H1 (cell line): ENCODE measurements around the gene MECR. TPM values are rescaled to one million over a fixed set of nuclear protein-coding genes. Genes with fewer than 3 reads are reported as not detected.

Experiments used
- CTCF ChIA-PET: fragments of 300-600 bp; sonication (Branson Sonifier 250); formaldehyde crosslinking; loops from one replicate; lab custom pipeline; 2021; ENCODE audit not compliant: partially characterized antibody; lab: Charles Lee
- POLR2A ChIA-PET: fragments of 300-600 bp; sonication (Branson Sonifier 250); formaldehyde crosslinking; loops from one replicate; lab custom pipeline; 2021; ENCODE audit warnings: inconsistent platforms; ENCODE audit not compliant: partially characterized antibody; lab: Charles Lee
- DNase-seq, 2 experiments: peaks; one replicate each; pipeline versions ENCODE4 v3.0.0 to v3.0.0-alpha.2; 2010 to 2022; ENCODE audit warnings: low spot score in 2 of 2, low read depth in 1 of 2, mixed read lengths in 1 of 2
- FAIRE-seq: peaks from 2 replicates; lab custom pipeline; 2011; peaks lifted over from hg19 to GRCh38; lab: Jason Lieb, UNC
- H2AFZ ChIP-seq: 2 replicates; pipeline ENCODE4 v1.8.1; 2012; ENCODE audit warnings: low read length, inconsistent platforms
- H2AK5ac ChIP-seq: 2 replicates; pipeline ENCODE4 v1.6.1; 2013; ENCODE audit warnings: low read depth, low read length
- H2BK120ac ChIP-seq: replicated peaks from 2 replicates; pipeline ENCODE3; 2013; ENCODE audit warnings: low read depth, low read length, inconsistent platforms
- H2BK12ac ChIP-seq: 2 replicates; pipeline ENCODE4 v1.6.1; 2013; ENCODE audit warnings: low read depth, low read length
- H2BK15ac ChIP-seq: 2 replicates; pipeline ENCODE4 v1.6.1; 2013; ENCODE audit warnings: low read length
- H2BK20ac ChIP-seq: 2 replicates; pipeline ENCODE4 v1.6.1; 2013; ENCODE audit warnings: low read length
- H2BK5ac ChIP-seq: 2 replicates; pipeline ENCODE4 v1.6.1; 2013; ENCODE audit warnings: low read depth, low read length
- H3K14ac ChIP-seq: 2 replicates; pipeline ENCODE4 v1.6.1; 2013; ENCODE audit warnings: inconsistent platforms; ENCODE audit not compliant: insufficient read length
- H3K18ac ChIP-seq: 2 replicates; pipeline ENCODE4 v1.6.1; 2013; ENCODE audit warnings: low read length; ENCODE audit errors: extremely low read depth
- H3K23ac ChIP-seq: 2 replicates; pipeline ENCODE4 v1.6.1; 2013; ENCODE audit warnings: inconsistent platforms; ENCODE audit not compliant: insufficient read length
- H3K23me2 ChIP-seq: 2 replicates; pipeline ENCODE4 v1.6.1; 2013; ENCODE audit warnings: low read depth, low read length
- H3K27ac ChIP-seq: 2 replicates; pipeline ENCODE4 v1.6.1; 2011; ENCODE audit warnings: low read depth, low read length, inconsistent platforms
- H3K27me3 ChIP-seq, 4 experiments: replicated peaks in 1 of 4; 1 replicate in 1 of 4; 2 replicates in 3 of 4; pipeline versions ENCODE4 v1.6.1 to v1.8.1; 2011 to 2013; ENCODE audit warnings: low read length in 3 of 4, mild to moderate bottlenecking in 3 of 4, inconsistent platforms in 2 of 4, mixed read lengths in 2 of 4, moderate library complexity in 1 of 4; ENCODE audit not compliant: control insufficient read depth in 3 of 4, insufficient read depth in 3 of 4; ENCODE audit errors: extremely low read depth in 1 of 4
- H3K36me3 ChIP-seq, 4 experiments: 2 replicates each; pipeline versions ENCODE4 v1.6.1 to v1.8.1; 2011 to 2013; ENCODE audit warnings: mild to moderate bottlenecking in 4 of 4, low read length in 3 of 4, moderate library complexity in 2 of 4, control low read depth in 1 of 4, inconsistent platforms in 1 of 4; ENCODE audit not compliant: insufficient read depth in 4 of 4, control insufficient read depth in 2 of 4
- H3K4ac ChIP-seq: replicated peaks from 2 replicates; pipeline ENCODE3; 2013; ENCODE audit warnings: low read length, low read depth, mixed read lengths, inconsistent platforms; ENCODE audit not compliant: insufficient read length
- H3K4me1 ChIP-seq, 4 experiments: replicated peaks in 1 of 4; 1 replicate in 1 of 4; 2 replicates in 3 of 4; pipeline versions ENCODE4 v1.6.1 to v1.8.1; 2011 to 2013; ENCODE audit warnings: low read length in 3 of 4, inconsistent platforms in 2 of 4, mixed read lengths in 1 of 4; ENCODE audit not compliant: insufficient read depth in 4 of 4, control insufficient read depth in 3 of 4
- H3K4me2 ChIP-seq, 2 experiments: 2 replicates each; pipeline versions ENCODE4 v1.6.1 to v1.8.1; 2011 to 2013; ENCODE audit warnings: low read depth in 2 of 2, low read length in 2 of 2, control low read depth in 1 of 2, inconsistent platforms in 1 of 2, mild to moderate bottlenecking in 1 of 2; ENCODE audit not compliant: insufficient read depth in 1 of 2
- H3K4me3 ChIP-seq, 4 experiments: fragments of 200-600, 300-600 bp in 1 of 4; sonication (generic), shearing (Covaris generic), sonication (Bioruptor Twin) in 1 of 4; 2 replicates each; pipeline versions ENCODE4 v1.5.1 to v1.8.1; 2011 to 2016; ENCODE audit warnings: low read length in 4 of 4, low read depth in 3 of 4, control low read depth in 2 of 4, inconsistent platforms in 2 of 4, mild to moderate bottlenecking in 2 of 4, mixed read lengths in 1 of 4, moderate library complexity in 1 of 4; ENCODE audit not compliant: insufficient read depth in 2 of 4; ENCODE audit errors: extremely low read depth in 1 of 4
- H3K56ac ChIP-seq: replicated peaks from 2 replicates; pipeline ENCODE3; 2013; ENCODE audit warnings: low read depth, mild to moderate bottlenecking, mixed read lengths, low read length, inconsistent platforms; ENCODE audit not compliant: insufficient read length
- H3K79me1 ChIP-seq: 2 replicates; pipeline ENCODE4 v1.6.1; 2013; ENCODE audit warnings: low read depth, low read length, control low read depth
- H3K79me2 ChIP-seq, 2 experiments: 2 replicates each; pipeline versions ENCODE4 v1.6.1 to v1.8.1; 2012 to 2013; ENCODE audit warnings: low read length in 2 of 2, mild to moderate bottlenecking in 2 of 2, inconsistent platforms in 1 of 2; ENCODE audit not compliant: insufficient read depth in 2 of 2, control insufficient read depth in 1 of 2
- H3K9ac ChIP-seq, 4 experiments: replicated peaks in 1 of 4; 1 replicate in 1 of 4; 2 replicates in 3 of 4; pipeline versions ENCODE4 v1.6.1 to v1.8.1; 2011 to 2013; ENCODE audit warnings: low read depth in 3 of 4, low read length in 3 of 4, control low read depth in 2 of 4, mild to moderate bottlenecking in 2 of 4, moderate library complexity in 2 of 4, inconsistent platforms in 1 of 4; ENCODE audit errors: extremely low read depth in 1 of 4
- H3K9me3 ChIP-seq, 2 experiments: 2 replicates each; pipeline versions ENCODE4 v1.6.1 to v1.8.1; 2012 to 2013; ENCODE audit warnings: mild to moderate bottlenecking in 2 of 2, moderate library complexity in 2 of 2, control low read depth in 1 of 2, inconsistent platforms in 1 of 2, low read depth in 1 of 2, low read length in 1 of 2, mixed read lengths in 1 of 2; ENCODE audit not compliant: insufficient read depth in 2 of 2
- H4K20me1 ChIP-seq, 2 experiments: replicated peaks in 1 of 2; 2 replicates each; pipeline versions ENCODE3 to v1.8.1; 2011 to 2013; ENCODE audit warnings: inconsistent platforms in 2 of 2, low read length in 2 of 2, mild to moderate bottlenecking in 1 of 2; ENCODE audit not compliant: insufficient read depth in 2 of 2, control insufficient read depth in 1 of 2
- H4K5ac ChIP-seq: 2 replicates; pipeline ENCODE4 v1.6.1; 2013; ENCODE audit warnings: low read length, low read depth, mixed read lengths, inconsistent platforms; ENCODE audit not compliant: insufficient read length
- H4K8ac ChIP-seq: 2 replicates; pipeline ENCODE4 v1.8.0; 2013; ENCODE audit warnings: mild to moderate bottlenecking, moderate library complexity, low read length, inconsistent platforms; ENCODE audit not compliant: insufficient read depth; ENCODE audit errors: extremely low read depth
- H4K91ac ChIP-seq: replicated peaks from 2 replicates; pipeline ENCODE3; 2013; ENCODE audit warnings: low read length, mixed read lengths, inconsistent platforms; ENCODE audit not compliant: insufficient read length
- BCL11A ChIP-seq, 2 experiments: IDR thresholded peaks; one replicate each; pipeline ENCODE4 v1.6.1; 2011; ENCODE audit warnings: low read depth in 2 of 2, low read length in 2 of 2, mild to moderate bottlenecking in 2 of 2
- BRCA1 ChIP-seq: IDR thresholded peaks from 2 replicates; pipeline ENCODE4 v1.6.1; 2012; ENCODE audit warnings: low read depth, low read length, improper control_type of control experiment
- CBX5 ChIP-seq: fragments of 300-800, 300-1000 bp; sonication (generic); IDR thresholded peaks from 2 replicates; pipeline ENCODE4 v1.7.1; 2016; ENCODE audit warnings: antibody characterized with exemption, low read length, low read depth
- CBX8 ChIP-seq: fragments of 300-800, 300-1000 bp; sonication (generic); IDR thresholded peaks from 2 replicates; pipeline ENCODE4 v1.7.1; 2016; ENCODE audit warnings: low read depth, low read length, borderline replicate concordance
- CREB1 ChIP-seq: IDR thresholded peaks from 2 replicates; pipeline ENCODE4 v1.6.1; 2012; ENCODE audit warnings: inconsistent platforms
- KDM1A ChIP-seq: fragments of 200-600, 300-600 bp; sonication (generic); IDR thresholded peaks from 2 replicates; pipeline ENCODE4 v1.7.1; 2016; ENCODE audit warnings: mild to moderate bottlenecking, low read length, borderline replicate concordance
- POLR2AphosphoS5 ChIP-seq: IDR thresholded peaks from 2 replicates; pipeline ENCODE4 v1.6.1; 2011; ENCODE audit warnings: low read depth, low read length
- RFX5 ChIP-seq: IDR thresholded peaks from 2 replicates; pipeline ENCODE4 v1.6.1; 2011; ENCODE audit warnings: low read depth, low read length, improper control_type of control experiment, borderline replicate concordance
- SRF ChIP-seq: IDR thresholded peaks from 2 replicates; pipeline ENCODE4 v1.6.1; 2011; ENCODE audit warnings: mild to moderate bottlenecking, low read depth, low read length, moderate library complexity
- TAF7 ChIP-seq: optimal IDR thresholded peaks from 2 replicates; pipeline ENCODE3; 2011; ENCODE audit warnings: low read depth, mild to moderate bottlenecking, inconsistent platforms, low read length, moderate library complexity, borderline replicate concordance
- TBP ChIP-seq: IDR thresholded peaks from 2 replicates; pipeline ENCODE4 v1.6.1; 2011; ENCODE audit warnings: low read depth, low read length, improper control_type of control experiment
- YY1 ChIP-seq: IDR thresholded peaks from 2 replicates; pipeline ENCODE4 v1.6.1; 2011; ENCODE audit warnings: low read depth, mild to moderate bottlenecking, low read length
- WGBS, 2 experiments: shearing (Covaris generic) in 1 of 2; methylation state at CpG; one replicate each; pipeline versions ENCODE4 v1.1.6 to v1.1.7; 2013 to 2015; ENCODE audit warnings: low lambda C conversion rate in 2 of 2, mixed read lengths in 2 of 2, inconsistent platforms in 1 of 2, low coverage in 1 of 2, missing lambda C conversion rate in 1 of 2; ENCODE audit not compliant: insufficient replicate concordance in 2 of 2, insufficient coverage in 1 of 2, insufficient read length in 1 of 2; ENCODE audit errors: extremely low coverage in 1 of 2, missing lambda C conversion rate in 1 of 2; 5-methylcytosine and 5-hydroxymethylcytosine counted together
- polyA plus RNA-seq, 7 experiments: library from polyadenylated mRNA; depleted of rRNA in 3 of 7; stranded (reverse) in 5 of 7; unstranded in 2 of 7; fragments of >200 nt in 5 of 7; fragments of 200-250 nt in 2 of 7; gene quantifications; 1 replicate in 5 of 7; 2 replicates in 1 of 7; 4 replicates in 1 of 7; pipeline versions ENCODE4 v1.2.1 to v1.2.3, GENCODE V29; 2011 to 2013; ENCODE audit warnings: missing spikeins in 2 of 7, mixed read lengths in 2 of 7
- total RNA-seq: library from RNA; stranded (reverse); fragmentation: NEBNext Ultra II Directional; extraction: Animal tissue kit (Norgen Biotek cat#: 25700); gene quantifications from 2 replicates; pipeline ENCODE4 v1.2.1, GENCODE V29; 2021

MECR gene
- total and polyA plus RNA-seq, 2 of the 8 experiments (the other 6 are each of a cell fraction or from before 2014, with no cell fraction given), result 24.2 to 24.4 TPM

- Histone ChIP-seq H3K23me2 (peaks cover 7% of the 10 kb centered on the region; the same call in 1 of the 2 replicates), H2BK20ac (no peak overlapping the region), H3K4me1 (peaks cover 4 to 15% (median 7%) of the 10 kb centered on the region in 4 experiments; a peak in 6 of 7 replicates), H3K27ac (no peak overlapping the region), H3K4me2 (no peak overlapping the region), H2AK5ac (no peak overlapping the region), H2BK120ac (no peak overlapping the region), H3K79me1 (no peaks in the 10 kb centered on the region; the same call in 1 of the 2 replicates), H4K20me1 (peaks cover 9 to 14% of the 10 kb centered on the region in 2 experiments), H4K5ac (no peak overlapping the region), H3K14ac (no peak overlapping the region), H3K9me3 (no peaks in the 10 kb centered on the region), H3K23ac (no peak overlapping the region), H3K9ac (no peak overlapping the region), H3K36me3 (peaks cover 0 to 5% (median 4%) of the 10 kb centered on the region in 4 experiments; a peak in 4 of 8 replicates), H4K91ac (no peak overlapping the region), H2BK12ac (no peak overlapping the region), H4K8ac (no peak overlapping the region), H3K4me3 (no peak overlapping the region), H3K27me3 (no peaks in the 10 kb centered on the region), H2BK5ac (no peak overlapping the region), H2AFZ (no peak overlapping the region), H3K4ac (no peak overlapping the region), H2BK15ac (no peak overlapping the region), H3K18ac (no peak overlapping the region), H3K56ac (no peak overlapping the region), H3K79me2 (peaks cover 25 to 30% of the 10 kb centered on the region in 2 experiments)
- FAIRE-seq (no peak), DNase-seq (no peak)
- WGBS, 2 experiments, result 92% methylated on average over 1 of the region's 1 CpG; no CpG with 5 or more reads in 1 of the 2 experiments
- TF ChIP-seq RFX5, result no peak
- TF ChIP-seq YY1, result no peak
- no peak for TF ChIP-seq SRF
- TF ChIP-seq TBP, result no peak
- no peak for TF ChIP-seq CBX8
- TF ChIP-seq POLR2AphosphoS5, result no peak
- TF ChIP-seq CBX5, result no peak
- no peak for TF ChIP-seq BRCA1
- no peak for TF ChIP-seq CREB1
- TF ChIP-seq BCL11A (IDR thresholded peaks at IDR 0.05; ENCODE audit: low read depth in 2 of 2, low read length in 2 of 2), result no peak
- no peak for TF ChIP-seq KDM1A
- TF ChIP-seq TAF7, result no peak
- ChIA-PET POLR2A (interaction anchor here (1.5 to 7.2 kb wide), 3 partner anchors 13 to 60 kb away, joined by 3 to 105 read pairs (median 77); partner anchors contain the start of gene TMEM200B), CTCF (interaction anchor here (0.9 to 2.9 kb wide), 5 partner anchors 14 to 152 kb away, joined by 3 to 29 read pairs (median 4); no protein-coding TSS in a partner anchor)
Observed at GRCh38 chr1:29183287-29183686, 47.4 kb downstream of the MECR start.
